Measurements from ENCODE around the gene CTXN1.
"Not testable (repeated sequence)": the region's sequence is repeated elsewhere in the genome, so short reads cannot be mapped to it uniquely, and the experiment has no call there.

Gene CTXN1

DNA sequence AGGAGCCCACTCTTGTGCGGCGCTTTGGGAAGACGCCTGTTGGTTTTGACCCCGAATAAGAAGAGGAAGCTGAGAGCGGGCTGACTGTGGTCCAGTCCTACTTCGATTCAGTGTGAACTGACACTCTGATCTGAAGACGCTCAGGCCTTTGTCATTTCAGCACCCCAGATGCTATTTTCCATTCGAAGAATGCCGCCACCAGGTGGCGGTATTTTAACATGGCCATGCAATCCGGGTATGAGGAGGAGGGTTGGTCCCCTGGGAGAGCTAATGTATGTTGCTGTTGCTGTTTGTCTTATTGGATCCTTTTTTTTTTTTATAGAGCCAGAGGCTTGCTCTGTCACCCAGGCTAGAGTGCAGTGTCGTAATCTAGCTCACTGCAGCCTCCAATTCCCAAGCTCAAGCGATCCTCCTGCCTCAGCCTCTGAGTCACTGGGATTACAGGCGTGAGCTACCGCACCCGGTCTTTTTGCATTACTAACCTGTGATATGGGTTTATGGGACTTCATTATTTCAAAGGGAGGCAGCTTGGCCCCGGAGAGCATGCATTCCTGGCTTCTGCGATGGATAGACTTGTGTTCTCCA is 18.3 kb upstream of the CTXN1 start:
- DNase-seq (ENCODE audit: low spot score) = peak; percentile 91

DNA sequence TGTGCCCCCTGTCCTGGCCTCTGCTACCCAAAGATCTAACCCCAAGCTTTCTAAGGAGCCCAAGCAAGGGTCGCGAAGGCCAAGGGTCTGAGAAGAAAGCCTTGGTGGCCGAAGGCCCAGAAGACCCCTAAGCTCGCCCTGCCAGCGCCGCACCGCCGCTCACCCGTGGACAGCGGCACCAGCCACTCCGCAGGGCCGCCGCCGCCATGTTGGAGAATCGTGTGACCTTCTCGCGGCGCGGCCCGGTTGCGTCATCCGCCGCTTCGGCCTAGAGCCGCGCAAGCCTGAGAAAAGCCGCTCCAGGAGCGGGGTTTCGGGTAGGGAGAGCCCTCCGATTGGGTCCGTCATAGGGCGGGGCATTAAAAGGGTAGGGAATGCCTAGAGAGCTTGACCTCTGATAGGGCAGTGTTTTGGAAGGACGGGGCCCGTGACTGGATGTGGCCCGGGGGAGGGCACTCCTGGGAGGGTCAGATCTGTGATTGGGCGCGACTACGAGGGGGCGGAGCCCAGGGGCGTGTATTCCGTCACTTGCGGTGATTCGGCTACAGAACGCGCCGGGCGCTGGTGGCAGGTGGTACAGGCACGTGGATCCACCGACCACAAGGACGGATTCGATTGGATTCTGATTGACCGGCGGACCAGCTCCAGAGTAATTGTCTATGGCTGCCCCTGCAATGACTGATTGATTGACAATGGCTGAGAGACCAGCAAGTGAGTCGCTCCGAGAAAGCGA is 17.7 kb upstream of the CTXN1 start, which contains the start of gene TIMM44:
Gene TIMM44, minus strand, starts transcription at position 223 of the 733 bp plus-strand sequence. Its CDS starts 15 bp downstream, at position 208.
- DNase-seq (ENCODE audit: low spot score) = peak; percentile 100

DNA sequence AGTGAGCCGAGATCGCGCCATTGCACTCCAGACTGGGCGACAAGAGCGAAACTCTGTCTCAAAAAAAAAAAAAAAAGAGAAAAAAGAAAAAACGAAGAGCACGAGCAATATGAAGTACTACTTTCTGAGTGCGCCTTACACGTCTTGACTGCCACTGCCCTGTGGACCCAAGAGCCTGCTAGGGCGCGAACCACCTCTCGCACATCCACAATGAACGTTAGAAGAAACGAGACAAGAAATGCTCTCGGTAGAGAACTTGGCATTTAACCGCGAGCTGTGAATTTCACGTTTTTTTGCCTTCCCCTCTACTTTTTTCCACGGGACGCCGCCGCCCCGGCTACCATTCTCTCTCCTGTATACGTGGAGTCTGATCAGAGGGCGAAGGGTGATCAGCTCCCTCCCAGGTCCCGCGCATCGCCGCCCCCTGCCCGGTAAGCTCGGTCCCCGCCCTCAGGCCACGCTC is 17.1 kb upstream of the CTXN1 start:
- no peak for DNase-seq (ENCODE audit: low spot score)

DNA sequence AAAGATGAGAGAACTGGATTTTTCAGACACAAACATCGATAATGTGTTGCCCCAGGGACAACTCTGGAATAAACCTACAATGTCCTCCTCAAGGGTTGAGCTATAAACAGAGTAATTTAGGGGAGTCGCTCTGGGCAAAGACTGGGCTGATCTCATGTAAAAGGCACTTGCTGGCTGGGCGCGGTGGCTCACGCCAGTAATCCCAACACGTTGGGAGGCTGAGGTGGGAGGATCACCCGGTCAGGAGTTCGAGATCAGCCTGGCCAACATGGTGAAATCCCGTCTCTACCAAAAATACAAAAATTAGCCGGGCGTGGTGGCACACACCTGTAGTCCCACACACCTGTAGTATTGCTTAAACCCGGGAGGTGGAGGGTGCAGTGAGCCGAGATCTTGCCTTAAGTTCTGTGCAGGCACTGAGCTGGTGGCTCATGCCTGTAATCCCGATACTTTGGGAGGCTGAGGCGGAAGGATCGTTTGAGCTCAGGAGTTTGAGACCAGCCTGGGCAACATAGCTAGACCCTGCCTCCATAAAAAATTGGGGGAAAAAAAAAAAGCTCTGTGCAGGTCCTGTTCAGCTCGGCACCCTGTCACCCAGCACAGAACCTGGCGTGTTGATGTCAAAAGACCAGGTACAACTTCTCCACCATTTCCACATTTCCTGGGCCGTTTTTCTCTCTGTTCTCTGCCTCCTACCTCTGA is 16.1 kb upstream of the CTXN1 start:
- DNase-seq (ENCODE audit: low spot score) = no peak

DNA sequence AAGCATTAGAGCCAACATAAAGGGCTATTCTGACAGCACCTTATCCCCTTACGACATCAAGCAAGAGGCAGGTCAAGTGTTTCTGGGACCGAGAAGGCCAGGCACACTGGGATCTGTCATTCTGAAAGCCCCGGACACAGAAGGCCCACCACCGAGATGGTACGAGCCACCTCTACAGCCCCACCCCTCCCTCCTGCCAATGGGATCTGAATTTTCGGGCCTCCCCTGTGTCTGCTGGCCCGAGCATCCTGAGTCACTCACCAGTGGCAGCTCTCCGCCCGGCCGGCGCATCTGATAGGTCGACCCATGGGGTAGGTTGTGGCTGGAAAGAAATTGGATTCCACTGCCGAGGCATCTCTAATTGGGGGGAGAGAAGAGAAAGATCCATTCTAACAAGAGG is 14.9 kb upstream of the CTXN1 start:
- no peak for DNase-seq (ENCODE audit: low spot score)

DNA sequence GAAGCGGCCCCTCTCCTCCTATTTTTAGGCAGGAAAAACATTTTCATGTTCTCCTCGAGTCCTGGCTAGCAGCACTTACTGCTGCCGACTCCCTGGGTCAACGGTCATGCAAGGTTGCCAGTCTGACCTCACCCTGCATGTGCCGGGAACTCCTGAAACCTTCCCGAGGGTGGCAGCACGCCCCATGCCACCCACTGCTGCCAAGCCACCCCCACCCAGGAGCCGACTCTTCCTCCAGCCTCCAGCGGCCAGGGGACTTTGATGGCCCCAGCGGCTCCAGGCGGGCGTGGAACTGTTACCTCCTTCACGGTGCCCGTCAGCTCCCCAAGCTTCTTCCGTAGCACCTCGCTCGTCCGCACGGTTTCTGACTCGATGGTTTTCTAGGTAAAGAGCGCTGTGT is 8.8 kb upstream of the CTXN1 start:
- DNase-seq (ENCODE audit: low spot score) = no peak

DNA sequence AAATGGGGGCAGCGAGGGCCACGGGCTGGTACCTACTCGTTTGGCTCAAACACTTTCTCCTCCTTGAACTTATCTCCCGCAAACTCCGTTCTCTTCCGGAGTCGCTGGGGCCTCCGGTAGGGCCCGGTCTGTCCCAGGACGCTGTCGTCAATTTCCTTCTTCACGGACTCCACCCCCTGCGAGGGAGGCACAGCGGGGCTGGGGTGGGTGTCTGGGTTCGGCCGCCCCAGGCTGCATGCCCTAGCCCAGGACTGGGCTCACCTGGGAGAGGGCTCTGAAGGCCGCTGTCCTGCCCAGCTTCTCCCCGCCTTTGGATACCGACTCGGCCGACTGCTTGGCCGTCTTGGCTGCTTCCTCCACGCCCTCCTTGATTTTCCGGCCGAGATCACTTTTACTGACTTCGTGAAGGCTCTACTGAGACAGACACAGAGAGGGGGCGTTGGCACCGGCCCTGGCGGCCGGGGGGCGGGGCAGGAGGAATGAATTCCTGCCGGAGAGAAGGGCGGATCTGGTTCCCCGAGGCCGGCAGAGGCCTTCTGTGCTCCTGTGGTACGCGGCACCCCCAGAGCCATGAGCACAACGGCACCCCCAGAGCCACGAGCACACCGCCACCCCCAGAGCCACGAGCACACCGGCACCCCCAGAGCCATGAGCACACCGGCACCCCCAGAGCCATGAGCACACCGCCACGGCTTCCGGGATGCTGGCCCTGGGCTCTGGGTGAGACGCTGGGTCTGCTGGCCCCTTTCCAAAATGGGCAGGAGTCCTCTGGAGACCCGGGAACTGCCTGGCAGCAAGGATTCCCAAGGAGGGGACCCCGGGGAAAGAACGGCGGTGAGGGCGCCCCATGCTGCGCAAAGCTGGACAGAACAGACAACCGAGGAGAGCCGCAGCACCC is 8.1 kb upstream of the CTXN1 start:
- DNase-seq (ENCODE audit: low spot score) = no peak

DNA sequence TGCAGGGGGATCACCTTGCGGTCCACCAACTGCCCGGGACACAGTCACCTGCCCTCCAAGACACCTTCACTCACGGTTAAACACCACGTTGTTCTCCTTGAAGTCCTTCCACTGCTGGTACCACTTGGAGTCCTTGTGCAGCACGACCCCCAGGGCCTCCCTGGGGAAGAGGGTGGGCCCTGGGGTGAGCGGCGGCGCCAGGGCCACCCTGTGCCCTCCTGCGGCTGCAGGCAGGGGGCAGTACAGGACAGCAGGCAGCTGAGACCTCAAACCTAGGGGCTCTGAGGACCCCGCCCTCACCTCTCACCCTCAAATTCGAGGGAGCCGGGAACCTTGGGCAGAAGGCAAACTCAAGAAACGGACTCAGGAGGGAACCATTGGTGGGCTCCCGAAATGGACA is 7.5 kb upstream of the CTXN1 start:
- no peak for DNase-seq (ENCODE audit: low spot score)

DNA sequence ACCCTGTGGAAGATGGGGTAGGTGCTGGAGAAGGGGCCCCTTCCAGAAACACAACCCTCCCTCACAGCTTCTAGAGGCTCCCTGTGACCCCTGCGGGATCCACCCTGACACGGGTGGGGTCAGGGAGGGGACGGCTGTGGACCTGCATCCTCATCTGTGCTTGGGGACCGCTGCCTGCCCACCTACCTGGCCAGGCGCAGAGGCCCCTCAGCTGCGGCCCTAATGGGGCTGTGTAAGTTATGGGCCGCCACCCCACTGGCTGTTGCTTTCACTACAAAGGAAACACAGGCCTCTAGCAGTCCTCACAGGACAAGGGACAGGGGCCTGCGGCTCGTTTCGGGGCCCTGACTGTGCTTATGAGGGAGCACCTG is 7.0 kb upstream of the CTXN1 start:
- DNase-seq (ENCODE audit: low spot score) = no peak

DNA sequence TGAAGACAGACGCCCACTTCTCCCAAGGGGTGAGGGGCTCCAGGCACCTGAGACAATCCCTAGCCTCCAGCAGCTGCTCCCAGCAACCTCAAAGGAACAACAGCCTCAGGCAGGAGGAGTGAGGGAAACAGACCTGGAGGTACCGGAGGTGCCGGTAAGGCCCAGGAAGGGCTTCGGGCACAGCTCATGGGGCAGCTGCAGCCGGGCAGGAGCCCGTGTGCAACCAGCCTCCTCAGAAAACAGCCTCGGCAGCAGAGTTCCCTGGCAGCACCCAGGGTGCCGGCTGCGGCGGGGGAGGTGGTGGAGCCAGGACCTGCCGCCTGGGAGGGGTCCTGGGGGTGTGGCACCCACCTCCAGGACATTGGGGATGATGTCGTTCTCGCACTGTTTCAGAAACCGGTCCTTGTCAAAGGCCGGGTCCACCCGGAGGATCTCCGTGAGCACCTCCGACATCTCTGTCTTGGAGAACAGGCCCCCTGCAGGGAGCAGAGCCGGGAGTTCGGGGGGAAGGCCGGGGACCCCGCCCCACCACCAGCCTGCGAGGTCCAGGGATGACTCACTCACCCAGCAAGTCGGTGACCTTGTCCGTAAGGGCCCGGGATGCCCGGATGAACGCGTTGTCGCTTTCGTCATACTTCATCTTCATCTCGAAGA is 6.5 kb upstream of the CTXN1 start:
- DNase-seq (ENCODE audit: low spot score) = no peak

DNA sequence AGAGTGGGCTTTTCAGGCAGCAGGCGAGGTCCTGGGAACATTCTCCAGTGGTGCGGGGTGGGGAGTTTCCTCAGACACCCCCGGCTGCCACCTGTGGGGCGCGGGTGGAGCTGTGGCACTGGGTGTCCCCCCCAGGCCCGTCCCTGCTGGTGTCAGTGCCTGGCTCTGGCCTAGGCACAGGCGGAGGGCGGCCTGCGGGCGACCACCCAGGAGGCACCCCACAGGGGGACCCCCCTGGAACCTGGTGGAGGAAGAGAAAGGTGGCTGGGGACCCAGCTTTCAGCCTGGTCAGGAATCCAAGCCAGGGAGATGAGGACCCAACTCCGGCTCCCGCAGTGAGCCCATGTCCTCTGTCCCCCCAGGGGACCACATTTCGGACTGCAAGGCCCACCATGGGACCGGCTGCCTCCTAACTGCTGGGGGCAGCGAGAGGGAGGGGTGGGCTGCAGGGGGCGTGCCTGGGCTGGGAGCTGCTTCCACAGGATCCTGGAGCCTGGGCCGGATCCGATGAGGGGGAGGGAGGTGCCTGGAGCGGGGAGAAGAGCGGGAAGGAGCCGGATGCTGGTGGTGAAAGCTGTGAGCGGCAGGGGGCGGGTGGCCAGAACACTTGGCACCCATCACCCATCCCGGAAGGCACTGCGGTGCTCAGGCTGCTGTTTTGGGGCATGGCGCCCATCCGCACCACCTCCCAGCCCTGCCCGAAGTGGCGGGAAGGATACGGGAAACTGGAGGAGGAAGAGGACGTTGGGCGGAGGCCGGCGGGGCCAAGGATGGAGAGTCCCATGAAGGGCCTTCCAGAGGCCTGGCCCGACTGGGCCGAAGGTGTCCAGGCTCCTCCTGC is 5.5 kb upstream of the CTXN1 start:
- DNase-seq (ENCODE audit: low spot score) = no peak

DNA sequence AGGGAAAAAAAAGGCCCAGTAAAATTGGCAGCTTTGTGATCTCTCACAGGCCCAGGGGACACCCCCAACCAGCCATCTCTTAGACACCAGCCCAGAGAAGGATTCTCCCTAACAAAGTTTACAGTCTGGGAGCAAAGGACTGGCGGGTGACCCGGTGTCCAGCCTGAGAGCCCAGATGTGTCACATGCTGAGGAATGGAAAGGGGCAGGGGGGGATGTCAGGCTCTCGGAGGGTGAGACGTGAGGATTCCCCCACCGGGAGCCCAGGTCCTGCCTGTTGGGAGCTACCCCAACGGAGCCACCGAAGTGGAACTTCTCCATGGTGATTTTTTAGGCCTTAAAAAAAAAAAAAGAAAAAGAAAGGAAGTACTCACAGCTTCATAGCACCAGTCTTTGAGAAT is 4.8 kb upstream of the CTXN1 start:
- no peak for DNase-seq (ENCODE audit: low spot score)

DNA sequence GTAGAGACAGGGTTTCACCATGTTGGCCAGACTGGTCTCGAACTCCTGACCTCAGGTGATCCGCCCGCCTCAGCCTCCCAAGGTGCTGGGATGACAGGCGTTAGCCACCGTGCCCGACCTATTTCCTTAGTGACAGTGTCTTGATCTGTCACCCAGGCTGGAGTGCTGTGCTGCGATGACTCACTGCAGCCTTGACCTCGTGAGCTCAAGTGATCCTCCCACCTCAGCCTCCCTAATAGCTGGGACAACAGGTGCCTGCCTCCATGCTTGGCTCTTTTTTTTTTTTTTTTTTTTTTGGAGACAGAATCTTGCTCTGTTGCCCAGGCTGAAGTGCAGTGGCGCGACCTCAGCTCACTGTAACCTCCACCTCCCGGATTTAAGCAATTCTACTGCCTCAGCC is 4.1 kb upstream of the CTXN1 start:
- DNase-seq (ENCODE audit: low spot score) = not testable (repeated sequence)

DNA sequence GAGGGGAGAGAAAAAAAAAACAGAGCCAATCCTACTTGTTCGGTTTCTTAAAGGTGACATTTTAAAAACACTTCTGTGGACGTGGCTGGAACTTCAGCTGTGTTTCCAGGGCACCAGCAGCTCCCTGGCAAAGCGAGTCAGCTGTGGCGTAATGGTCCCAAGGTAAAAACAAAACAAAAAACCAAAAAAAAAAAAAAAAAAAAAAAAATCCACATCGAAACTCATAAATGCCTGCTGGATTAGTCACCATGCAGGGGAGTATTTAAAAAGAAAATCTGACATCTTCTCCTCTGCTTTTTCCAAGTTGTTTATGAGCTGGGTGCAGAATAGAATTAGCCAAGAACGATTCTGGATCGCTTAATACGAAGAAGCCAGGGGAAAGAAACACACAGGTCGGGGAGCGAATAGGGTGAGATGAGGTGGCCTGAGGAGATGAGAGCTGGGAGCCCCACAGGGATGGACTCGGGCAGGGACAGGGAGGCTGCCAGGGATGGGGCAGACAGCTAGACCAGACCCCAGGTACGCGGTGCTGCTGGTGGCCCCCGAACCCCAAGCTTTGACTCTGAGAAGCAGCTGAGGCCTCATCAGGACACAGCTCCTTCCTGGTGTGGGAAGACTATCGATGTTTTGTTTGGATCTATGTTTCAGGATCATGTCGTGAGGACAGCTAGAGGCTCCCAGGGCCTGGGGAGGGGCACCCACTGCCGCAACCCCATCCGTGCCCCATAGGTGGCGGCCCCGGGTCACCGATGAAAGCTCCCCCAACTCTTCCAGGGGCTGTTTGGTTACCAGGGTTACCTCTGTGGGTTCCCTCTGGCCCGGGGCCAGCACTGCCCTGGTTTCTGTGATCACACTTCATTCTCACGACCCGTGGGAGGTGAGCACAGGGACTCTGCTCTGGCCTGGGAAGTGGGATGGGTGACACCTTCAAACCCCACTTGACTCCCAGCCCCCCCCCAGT is 3.1 kb upstream of the CTXN1 start:
- peak; percentile 57 for DNase-seq (ENCODE audit: low spot score)

DNA sequence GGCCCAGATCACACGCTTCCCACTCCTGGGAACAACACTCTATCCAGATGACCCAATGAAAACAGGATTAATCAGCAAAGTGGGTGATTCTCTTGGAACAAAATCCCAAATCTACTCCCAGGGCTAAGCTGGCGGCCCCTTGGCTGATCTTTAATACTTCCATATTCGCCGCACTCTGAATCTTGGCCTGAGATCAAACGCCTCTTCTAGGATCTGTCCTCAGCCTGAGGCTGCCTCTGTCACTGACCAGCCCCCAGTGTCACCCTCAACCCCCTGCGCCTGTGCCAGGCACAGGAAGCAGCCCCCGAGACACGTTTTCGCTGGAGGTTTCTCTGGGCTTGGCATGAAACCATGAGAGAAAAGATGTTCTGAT is 2.4 kb upstream of the CTXN1 start:
- DNase-seq (ENCODE audit: low spot score) = no peak

DNA sequence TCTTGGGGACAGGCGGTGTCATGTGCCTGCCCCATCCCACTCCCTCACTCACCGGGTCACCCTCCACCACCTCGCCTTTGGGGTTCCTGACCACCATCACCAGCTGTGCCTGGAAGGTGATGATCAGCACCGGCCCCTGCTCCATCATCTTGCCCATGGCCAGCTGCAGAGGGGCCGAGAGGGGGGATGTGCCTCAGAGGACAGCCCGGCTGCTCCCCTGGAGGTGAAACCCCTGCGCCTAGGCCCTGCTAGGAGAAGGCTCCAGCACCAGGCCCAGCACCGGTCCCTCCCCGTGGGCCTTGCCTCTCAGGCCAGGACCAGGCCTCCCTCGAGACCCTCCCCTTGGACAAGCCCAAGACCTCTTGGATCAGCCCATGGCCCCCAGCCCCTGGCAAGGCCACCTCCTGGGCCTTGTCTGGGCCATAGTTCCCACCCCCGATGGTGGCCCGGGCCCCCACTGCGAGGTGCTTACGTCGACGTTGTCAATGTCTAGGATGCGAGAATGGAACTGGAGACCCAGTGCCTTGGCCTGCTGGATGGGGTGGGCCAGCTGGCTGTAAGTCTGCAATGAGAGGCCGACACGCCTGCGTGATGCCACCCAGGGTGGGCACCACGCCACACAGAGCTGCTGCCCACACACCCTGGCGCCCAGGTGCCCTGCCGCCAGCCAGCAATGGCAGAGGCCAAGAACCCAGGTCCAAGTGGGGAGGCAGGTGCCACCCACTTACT is 1.8 kb upstream of the CTXN1 start:
- DNase-seq (ENCODE audit: low spot score) = no peak

DNA sequence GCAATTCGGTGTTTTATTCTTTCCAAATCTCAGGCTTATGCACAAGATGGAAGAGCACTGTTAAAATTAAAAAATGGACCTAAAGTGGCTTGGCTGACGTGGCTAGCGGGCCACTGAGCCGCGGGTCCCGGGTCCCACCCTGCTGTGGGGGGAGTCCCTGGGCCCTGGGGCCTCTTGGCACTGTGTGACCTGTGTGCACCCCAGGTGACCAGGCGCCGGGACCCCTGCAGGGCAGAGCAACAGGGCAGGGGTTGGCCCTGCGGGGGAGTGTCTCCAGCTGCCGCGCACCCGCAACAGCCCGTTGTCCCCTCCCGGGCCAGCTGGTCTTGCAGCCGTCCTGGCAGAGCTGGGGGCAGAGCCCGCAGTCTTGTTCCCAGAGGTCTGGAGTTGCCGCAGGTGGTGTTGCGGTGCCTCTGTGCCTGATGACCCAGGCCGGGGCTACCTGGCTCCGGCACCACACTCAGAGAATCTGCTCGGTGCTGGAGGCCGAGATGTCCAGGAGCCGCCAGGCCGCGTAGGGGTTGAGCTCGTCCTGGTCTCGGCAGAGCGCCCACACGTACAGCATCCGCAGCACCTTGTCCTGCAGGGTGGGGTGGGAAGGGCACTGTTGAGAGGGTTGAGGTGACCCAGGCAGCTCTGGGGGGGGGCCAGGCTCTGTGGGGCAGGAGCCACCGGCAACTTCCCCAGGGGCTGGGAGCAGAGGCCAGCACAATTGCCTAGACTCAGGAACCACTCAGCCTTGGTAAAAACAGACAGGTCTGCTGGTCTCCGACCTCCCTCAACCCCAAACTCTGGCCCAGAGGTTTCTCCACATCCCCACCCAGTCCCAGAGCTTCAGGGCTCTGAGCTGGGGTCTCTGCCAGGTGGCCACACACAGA is 1.0 kb upstream of the CTXN1 start:
- DNase-seq (ENCODE audit: low spot score) = no peak
